Neuron (in vitro differentiated cells): ENCODE data around the gene CPT1A.

Experiments used
- H2AFZ ChIP-seq: one replicate; pipeline ENCODE4 v1.6.1; 2013; ENCODE audit warnings: low read depth, mild to moderate bottlenecking, inconsistent platforms, low read length, moderate library complexity
- H3K27me3 ChIP-seq: one replicate; pipeline ENCODE4 v1.6.1; 2013; ENCODE audit warnings: low read length; ENCODE audit not compliant: insufficient read depth
- H3K36me3 ChIP-seq: one replicate; pipeline ENCODE4 v1.6.1; 2013; ENCODE audit warnings: low read length; ENCODE audit not compliant: insufficient read depth
- H3K4me1 ChIP-seq: one replicate; pipeline ENCODE4 v1.6.1; 2013; ENCODE audit warnings: low read length; ENCODE audit not compliant: insufficient read depth
- H3K4me3 ChIP-seq: 2 replicates; pipeline ENCODE4 v1.5.1; 2013; ENCODE audit warnings: mild to moderate bottlenecking, low read length, moderate library complexity
- H3K9me3 ChIP-seq: one replicate; pipeline ENCODE4 v1.6.1; 2013; ENCODE audit warnings: low read length

Gene CPT1A

DNA sequence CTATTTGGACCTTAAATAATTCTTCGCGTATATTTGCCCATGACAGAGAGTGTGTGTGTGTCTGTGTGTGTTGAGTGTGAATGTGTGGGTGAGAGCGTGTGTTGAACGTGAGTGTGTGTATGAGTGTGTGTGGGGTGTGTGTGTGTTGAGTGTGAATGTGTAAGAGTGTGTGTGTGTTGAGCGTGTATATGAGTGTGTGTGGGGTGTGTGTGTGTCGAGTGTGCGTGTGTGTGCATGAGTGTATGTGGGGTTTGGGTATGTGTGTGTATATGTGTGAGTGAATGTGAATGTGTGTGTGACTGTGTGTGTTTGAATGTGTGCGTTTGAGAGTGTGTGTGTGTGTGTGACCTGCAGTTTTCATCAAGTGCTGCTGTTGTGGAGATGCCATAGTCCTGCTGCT lies 130.6 kb downstream of the CPT1A start:
- Histone ChIP-seq H3K4me3 (no peak overlapping the region), H3K27me3 (peaks cover 32% of the 10 kb centered on the region), H2AFZ (no peak overlapping the region), H3K9me3 (no peaks in the 10 kb centered on the region), H3K4me1 (peaks cover 25% of the 10 kb centered on the region), H3K36me3 (no peaks in the 10 kb centered on the region)

DNA sequence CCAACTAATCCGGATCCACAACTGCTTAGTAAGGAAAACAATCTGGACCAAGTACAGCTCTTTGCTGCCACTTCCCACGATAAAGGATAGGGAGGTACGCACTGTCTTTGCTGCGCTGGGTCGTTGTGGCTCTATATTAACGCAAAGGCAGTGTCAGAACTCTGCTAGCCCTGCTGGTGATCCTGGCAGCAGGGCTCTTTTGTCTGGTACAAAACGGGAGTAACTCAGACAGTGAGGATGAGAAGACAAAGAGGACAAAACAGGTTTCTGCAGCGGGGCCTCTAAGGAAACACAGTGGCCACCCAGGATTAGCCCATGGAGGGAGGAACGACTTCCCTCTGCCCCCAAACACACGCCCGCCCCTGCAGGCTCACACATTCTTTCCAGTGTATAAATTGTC lies 131.3 kb downstream of the CPT1A start:
- H3K4me3 ChIP-seq: no peak overlapping the region
- H3K4me1 ChIP-seq: peaks cover 25% of the 10 kb centered on the region
- no peak overlapping the region for H2AFZ ChIP-seq
- H3K27me3 ChIP-seq: peaks cover 32% of the 10 kb centered on the region
- no peaks in the 10 kb centered on the region for H3K9me3 ChIP-seq
- no peaks in the 10 kb centered on the region for H3K36me3 ChIP-seq

GRCh38 chr11:68709062-68709461 lies 132.7 kb downstream of the CPT1A start:
- Histone ChIP-seq H3K4me3 (no peak overlapping the region), H3K27me3 (peaks cover 35% of the 10 kb centered on the region), H3K36me3 (no peaks in the 10 kb centered on the region), H2AFZ (no peak overlapping the region), H3K9me3 (no peaks in the 10 kb centered on the region), H3K4me1 (peaks cover 25% of the 10 kb centered on the region)

- Histone ChIP-seq H3K27me3 (peaks cover 39% of the 10 kb centered on the region), H3K4me1 (peaks cover 25% of the 10 kb centered on the region), H3K36me3 (no peaks in the 10 kb centered on the region), H3K4me3 (no peak overlapping the region), H3K9me3 (no peaks in the 10 kb centered on the region), H2AFZ (no peak overlapping the region)
Measured at GRCh38 chr11:68707527-68707926, 134.2 kb downstream of the CPT1A start.

DNA sequence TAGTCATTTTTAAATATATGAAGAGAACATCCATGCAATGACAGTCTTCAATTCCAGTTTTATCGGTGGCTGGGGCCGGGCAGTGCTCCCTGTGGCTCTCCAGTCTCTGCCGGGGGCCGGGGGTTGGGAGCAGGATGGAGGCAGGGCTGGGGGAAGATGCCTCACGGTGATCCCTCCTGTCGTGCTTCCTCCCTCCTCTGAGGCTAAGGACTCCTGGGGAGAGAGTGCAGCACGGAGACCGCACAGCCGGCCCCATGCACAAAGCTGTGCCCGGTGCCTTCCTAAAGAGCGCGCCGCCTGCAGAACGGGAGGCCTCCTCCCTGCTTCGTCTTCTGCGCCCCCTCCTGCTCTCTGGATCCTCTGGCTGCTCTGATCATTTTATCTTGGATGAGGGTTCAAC lies 136.8 kb downstream of the CPT1A start:
- peaks cover 21% of the 10 kb centered on the region for H3K27me3 ChIP-seq
- no peaks in the 10 kb centered on the region for H3K36me3 ChIP-seq
- H3K9me3 ChIP-seq: no peaks in the 10 kb centered on the region

More for the DNA sequence above, 136.8 kb downstream of the CPT1A start:
- H3K4me3 ChIP-seq: no peak overlapping the region
- H2AFZ ChIP-seq: no peak overlapping the region
- H3K4me1 ChIP-seq: peaks cover 11% of the 10 kb centered on the region
